GM18867 (cell line): ENCODE data around the gene ROBO1.
A peak's percentile ranks its signal among the peaks of the same experiment; 100 is the strongest.

Experiments used
- ATAC-seq: cut with Tn5 transposase; IDR thresholded peaks from one replicate; pipeline ENCODE4 v1.9.1; 2021; ENCODE audit warnings: mild to moderate bottlenecking, moderate library complexity; ENCODE audit not compliant: unreplicated experiment

Gene ROBO1

GRCh38 chr3:78670746-78671145 lies 1097.1 kb downstream of the ROBO1 start:
- ATAC-seq: no peak

- ATAC-seq: no peak
Measured at GRCh38 chr3:78670094-78670493, 1097.7 kb downstream of the ROBO1 start.

- ATAC-seq: no peak
Measured at GRCh38 chr3:78668302-78668701, 1099.5 kb downstream of the ROBO1 start.

DNA sequence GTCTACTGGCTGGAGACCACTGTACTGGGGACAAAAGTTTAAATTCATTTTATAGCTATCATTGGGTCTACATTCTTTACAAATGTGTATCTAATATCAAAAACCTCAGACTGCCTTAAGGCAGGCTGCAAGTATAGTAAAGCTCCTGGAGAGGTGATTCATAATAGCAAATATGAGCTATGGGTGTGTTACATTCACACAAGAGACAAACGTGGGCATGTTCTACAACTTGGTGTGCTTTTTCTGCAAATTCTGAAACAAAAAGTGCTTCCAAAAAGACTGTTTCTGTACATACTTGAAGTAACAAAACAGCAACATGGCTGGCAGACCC lies 1101.4 kb downstream of the ROBO1 start:
- ATAC-seq: no peak

GRCh38 chr3:78665776-78666469 lies 1101.9 kb downstream of the ROBO1 start:
- no peak for ATAC-seq

DNA sequence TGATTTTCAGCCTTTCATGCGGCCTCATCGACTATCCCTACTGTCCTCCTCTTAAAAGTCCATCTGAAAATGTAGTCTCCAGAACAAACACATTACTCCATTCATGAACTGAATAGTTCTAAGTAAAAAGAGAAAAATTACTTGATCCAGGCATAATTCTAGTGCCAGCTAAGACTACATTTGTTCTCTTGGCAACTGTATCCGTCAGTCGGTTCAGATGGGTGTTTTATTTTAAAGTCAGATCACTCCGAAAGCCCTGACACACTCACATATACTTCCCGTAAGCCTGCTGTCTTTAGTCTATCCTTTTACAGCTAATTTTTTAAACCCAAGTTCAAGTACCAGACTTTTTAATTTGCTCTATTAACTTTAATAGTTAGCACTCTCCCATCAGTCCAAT lies 1102.7 kb downstream of the ROBO1 start:
- no peak for ATAC-seq

DNA sequence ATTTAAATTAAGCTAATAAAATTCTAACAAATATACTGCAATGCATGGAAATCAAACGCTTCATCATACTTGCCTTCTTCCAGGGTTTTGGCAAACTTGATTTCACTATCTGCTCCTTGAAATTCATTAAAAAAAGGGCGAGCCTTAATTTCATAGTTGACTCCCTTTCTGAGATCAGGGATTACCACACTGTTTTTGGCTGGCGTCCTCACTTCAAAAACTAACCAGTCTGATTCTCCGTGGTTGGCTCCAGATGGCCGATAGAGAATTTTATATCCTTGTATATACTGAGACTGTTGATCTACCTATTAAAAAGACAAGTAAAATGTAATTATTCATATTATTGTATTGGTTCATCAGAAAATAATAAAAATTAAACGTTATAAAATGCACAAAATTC lies 1106.8 kb downstream of the ROBO1 start:
- no peak for ATAC-seq

GRCh38 chr3:78659386-78659987 lies 1108.3 kb downstream of the ROBO1 start:
- ATAC-seq: no peak

DNA sequence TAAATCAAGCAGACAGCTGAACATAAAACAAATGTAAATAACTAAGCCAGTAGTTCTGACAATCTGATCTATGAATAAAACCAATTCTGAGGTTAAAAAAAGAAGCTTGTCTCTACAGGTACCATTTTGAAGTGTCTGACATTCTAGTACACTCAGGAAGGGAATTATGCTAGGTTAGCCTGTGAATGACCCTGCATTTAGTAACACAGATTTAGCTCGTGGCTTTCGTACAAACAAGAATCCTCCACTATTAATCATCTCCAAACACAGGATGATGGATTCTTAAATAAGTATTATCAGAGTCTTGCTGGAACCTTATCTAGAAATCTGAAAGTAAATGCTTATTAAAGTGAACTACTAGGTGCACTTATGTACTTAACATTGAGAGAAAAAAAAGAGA lies 1120.1 kb downstream of the ROBO1 start:
- no peak for ATAC-seq

GRCh38 chr3:78645628-78646310 lies 1122.0 kb downstream of the ROBO1 start:
- peak; percentile 91 for ATAC-seq

- ATAC-seq: no peak
Measured at GRCh38 chr3:78644847-78645246, 1123.0 kb downstream of the ROBO1 start.

- no peak for ATAC-seq
Measured at GRCh38 chr3:78642226-78643035, 1125.4 kb downstream of the ROBO1 start.

- ATAC-seq: no peak
Measured at GRCh38 chr3:78641703-78642102, 1126.1 kb downstream of the ROBO1 start.

GRCh38 chr3:78634316-78634715 lies 1133.5 kb downstream of the ROBO1 start:
- ATAC-seq: no peak

- peak; percentile 72 for ATAC-seq
Measured at GRCh38 chr3:78633626-78634025, 1134.2 kb downstream of the ROBO1 start.

GRCh38 chr3:78632925-78633553 lies 1134.8 kb downstream of the ROBO1 start:
- ATAC-seq: no peak

DNA sequence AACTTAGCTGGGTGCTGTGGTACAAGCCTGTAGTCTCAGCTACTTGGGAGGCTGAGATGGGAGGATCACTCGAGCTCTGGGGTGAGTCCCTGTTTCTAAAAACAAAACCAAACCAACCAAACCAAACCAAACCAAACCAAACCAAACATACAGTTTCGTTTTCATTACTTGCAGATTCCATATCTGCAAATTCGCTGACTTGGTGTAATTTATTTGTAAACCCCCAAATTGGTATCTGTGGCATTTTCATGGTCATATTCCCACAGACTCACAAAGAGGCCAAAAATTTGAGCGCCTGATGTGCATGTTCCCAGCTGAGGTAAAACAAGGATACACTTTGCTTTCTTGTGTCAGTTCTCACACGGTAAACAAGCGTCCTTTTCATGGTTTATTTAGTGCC lies 1138.3 kb downstream of the ROBO1 start:
- ATAC-seq: no peak

- ATAC-seq: no peak
Measured at GRCh38 chr3:78621061-78621716, 1146.6 kb downstream of the ROBO1 start.

GRCh38 chr3:78614486-78614885 lies 1153.3 kb downstream of the ROBO1 start:
- no peak for ATAC-seq

DNA sequence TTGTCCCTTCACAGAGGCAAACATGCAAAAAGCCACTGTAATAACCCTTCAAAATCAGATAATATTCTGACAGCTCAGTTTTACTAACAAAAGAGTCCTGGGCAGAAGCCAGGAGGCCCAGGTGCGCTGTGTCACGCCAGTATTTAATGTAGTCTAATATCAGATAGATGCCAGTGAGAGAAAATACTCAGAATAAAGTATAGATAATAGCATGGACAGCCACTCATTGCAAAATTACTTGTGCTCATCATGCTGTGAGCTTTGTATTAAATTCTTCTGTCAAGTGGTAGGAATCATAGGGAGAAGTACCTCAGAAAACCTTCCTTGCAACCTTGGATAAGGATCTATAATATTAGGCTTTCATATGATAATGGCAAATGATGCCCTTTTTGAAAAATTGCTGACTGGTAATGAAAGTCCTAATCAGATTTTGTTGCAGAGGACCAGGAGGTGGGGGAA lies 1154.3 kb downstream of the ROBO1 start:
- no peak for ATAC-seq
